ENCODE data around the gene COQ6.

DNA sequence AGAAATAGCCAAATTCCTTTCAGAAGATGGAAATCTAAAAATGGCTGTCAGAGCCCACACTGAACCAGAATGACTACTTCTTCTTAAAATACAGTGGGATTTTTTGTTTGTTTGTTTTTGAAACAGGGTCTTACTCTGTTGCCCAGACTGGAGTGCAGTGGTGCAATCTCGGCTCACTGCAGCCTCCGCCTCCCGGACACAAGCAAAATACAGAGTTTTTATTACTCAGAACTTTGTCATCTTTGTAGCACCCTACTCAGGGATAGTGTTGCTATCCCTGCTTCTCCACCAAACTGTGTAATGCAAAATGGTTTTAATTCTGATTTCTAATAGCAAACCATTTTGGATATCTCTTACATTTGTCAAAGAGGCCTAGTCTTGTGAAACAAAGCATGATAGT lies 47.1 kb upstream of the COQ6 start:
- TF ChIP-seq, protein P1, sequence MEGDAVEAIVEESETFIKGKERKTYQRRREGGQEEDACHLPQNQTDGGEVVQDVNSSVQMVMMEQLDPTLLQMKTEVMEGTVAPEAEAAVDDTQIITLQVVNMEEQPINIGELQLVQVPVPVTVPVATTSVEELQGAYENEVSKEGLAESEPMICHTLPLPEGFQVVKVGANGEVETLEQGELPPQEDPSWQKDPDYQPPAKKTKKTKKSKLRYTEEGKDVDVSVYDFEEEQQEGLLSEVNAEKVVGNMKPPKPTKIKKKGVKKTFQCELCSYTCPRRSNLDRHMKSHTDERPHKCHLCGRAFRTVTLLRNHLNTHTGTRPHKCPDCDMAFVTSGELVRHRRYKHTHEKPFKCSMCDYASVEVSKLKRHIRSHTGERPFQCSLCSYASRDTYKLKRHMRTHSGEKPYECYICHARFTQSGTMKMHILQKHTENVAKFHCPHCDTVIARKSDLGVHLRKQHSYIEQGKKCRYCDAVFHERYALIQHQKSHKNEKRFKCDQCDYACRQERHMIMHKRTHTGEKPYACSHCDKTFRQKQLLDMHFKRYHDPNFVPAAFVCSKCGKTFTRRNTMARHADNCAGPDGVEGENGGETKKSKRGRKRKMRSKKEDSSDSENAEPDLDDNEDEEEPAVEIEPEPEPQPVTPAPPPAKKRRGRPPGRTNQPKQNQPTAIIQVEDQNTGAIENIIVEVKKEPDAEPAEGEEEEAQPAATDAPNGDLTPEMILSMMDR (IDR thresholded peaks at IDR 0.05; ENCODE audit: control extremely low read depth in 1 of 3, insufficient read depth in 1 of 3, low read depth in 1 of 3, low read length in 3 of 3): no peak
- no peak for TF ChIP-seq EP300 (IDR thresholded peaks at IDR 0.05; ENCODE audit: borderline replicate concordance in 1 of 2, low read depth in 2 of 2, low read length in 2 of 2)
- TF ChIP-seq, protein P2, sequence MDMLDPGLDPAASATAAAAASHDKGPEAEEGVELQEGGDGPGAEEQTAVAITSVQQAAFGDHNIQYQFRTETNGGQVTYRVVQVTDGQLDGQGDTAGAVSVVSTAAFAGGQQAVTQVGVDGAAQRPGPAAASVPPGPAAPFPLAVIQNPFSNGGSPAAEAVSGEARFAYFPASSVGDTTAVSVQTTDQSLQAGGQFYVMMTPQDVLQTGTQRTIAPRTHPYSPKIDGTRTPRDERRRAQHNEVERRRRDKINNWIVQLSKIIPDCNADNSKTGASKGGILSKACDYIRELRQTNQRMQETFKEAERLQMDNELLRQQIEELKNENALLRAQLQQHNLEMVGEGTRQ (IDR thresholded peaks at IDR 0.05; ENCODE audit: low read length): no peak
- no peak for TF ChIP-seq ZNF274 (IDR thresholded peaks at IDR 0.05; ENCODE audit: borderline replicate concordance, extremely low read depth, low read length)
- no peak for TF ChIP-seq SP2 (IDR thresholded peaks at IDR 0.05; ENCODE audit: low read length)
- no peak for TF ChIP-seq GABPA (IDR thresholded peaks at IDR 0.05; ENCODE audit: borderline replicate concordance, insufficient read depth, low read length)
- no peak for TF ChIP-seq TBP (IDR thresholded peaks at IDR 0.05; ENCODE audit: low read depth, low read length)
- TF ChIP-seq SRF (IDR thresholded peaks at IDR 0.05; ENCODE audit: low read depth, low read length): no peak
- TF ChIP-seq, protein P3, sequence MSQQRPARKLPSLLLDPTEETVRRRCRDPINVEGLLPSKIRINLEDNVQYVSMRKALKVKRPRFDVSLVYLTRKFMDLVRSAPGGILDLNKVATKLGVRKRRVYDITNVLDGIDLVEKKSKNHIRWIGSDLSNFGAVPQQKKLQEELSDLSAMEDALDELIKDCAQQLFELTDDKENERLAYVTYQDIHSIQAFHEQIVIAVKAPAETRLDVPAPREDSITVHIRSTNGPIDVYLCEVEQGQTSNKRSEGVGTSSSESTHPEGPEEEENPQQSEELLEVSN (IDR thresholded peaks at IDR 0.05): no peak
- TF ChIP-seq KDM1A (IDR thresholded peaks at IDR 0.05; ENCODE audit: borderline replicate concordance, low read length): no peak
- TF ChIP-seq CBX5 (IDR thresholded peaks at IDR 0.05; ENCODE audit: low read depth, low read length): no peak
- TF ChIP-seq MAFK (IDR thresholded peaks at IDR 0.05; ENCODE audit: low read depth, low read length): no peak
- no peak for TF ChIP-seq RAD21 (IDR thresholded peaks at IDR 0.05 in 1 of 2, conservative IDR thresholded peaks at IDR 0.05 in 1 of 2; ENCODE audit: low read depth in 2 of 2, low read length in 2 of 2)
